Karpas-422 (cell line): ENCODE measurements around the gene CS. TPM values are rescaled to one million over a fixed set of nuclear protein-coding genes. Genes with fewer than 3 reads are reported as not detected.
A peak's percentile ranks its signal among the peaks of the same experiment; 100 is the strongest.
"Not testable (repeated sequence)": the region's sequence is repeated elsewhere in the genome, so short reads cannot be mapped to it uniquely, and the experiment has no call there.

Experiments used
- DNase-seq: peaks from one replicate; pipeline ENCODE4 v3.0.0-alpha.2; 2015
- H2AFZ ChIP-seq: fragments of 200-600 bp; sonication (generic); 2 replicates; pipeline ENCODE4 v1.6.1; 2014; ENCODE audit warnings: antibody characterized with exemption, low read length, mixed read lengths
- H3K27ac ChIP-seq: fragments of 200-600 bp; sonication (generic); 2 replicates; pipeline ENCODE4 v1.5.1; 2014; ENCODE audit warnings: mild to moderate bottlenecking, low read length, moderate library complexity
- H3K27me3 ChIP-seq: fragments of 200-600 bp; sonication (generic); 2 replicates; pipeline ENCODE4 v1.6.1; 2014; ENCODE audit warnings: low read length, mixed read lengths
- H3K36me3 ChIP-seq: fragments of 200-600 bp; sonication (generic); 2 replicates; pipeline ENCODE4 v1.6.1; 2014; ENCODE audit warnings: low read length, mixed read lengths; ENCODE audit not compliant: insufficient read depth
- H3K4me1 ChIP-seq: fragments of 200-600 bp; sonication (generic); 2 replicates; pipeline ENCODE4 v1.6.1; 2014; ENCODE audit warnings: mild to moderate bottlenecking, low read length, mixed read lengths
- H3K4me2 ChIP-seq: fragments of 200-600 bp; sonication (generic); 2 replicates; pipeline ENCODE4 v1.6.1; 2014; ENCODE audit warnings: low read length, low read depth, mild to moderate bottlenecking; ENCODE audit not compliant: poor library complexity, severe bottlenecking
- H3K4me3 ChIP-seq: fragments of 200-600 bp; sonication (generic); 2 replicates; pipeline ENCODE4 v1.5.1; 2014; ENCODE audit warnings: mild to moderate bottlenecking, antibody characterized with exemption, low read length, mixed read lengths
- H3K79me2 ChIP-seq: fragments of 200-600 bp; sonication (generic); 2 replicates; pipeline ENCODE4 v1.6.1; 2014; ENCODE audit warnings: mild to moderate bottlenecking, low read length, mixed read lengths
- H3K9ac ChIP-seq: fragments of 200-600 bp; sonication (generic); 2 replicates; pipeline ENCODE4 v1.6.0; 2014; ENCODE audit warnings: low read length
- H3K9me2 ChIP-seq: fragments of 200-600 bp; sonication (generic), shearing (Covaris generic); replicated peaks from 2 replicates; pipeline ENCODE4 v1.6.0; 2014; ENCODE audit warnings: mild to moderate bottlenecking, low read length, moderate library complexity; ENCODE audit not compliant: insufficient read depth
- H3K9me3 ChIP-seq: fragments of 300-700, 200-600 bp; sonication (generic); 2 replicates; pipeline ENCODE4 v1.6.1; 2014; ENCODE audit warnings: low read length, mixed read lengths
- H4K20me1 ChIP-seq: fragments of 200-600 bp; sonication (generic); 2 replicates; pipeline ENCODE4 v1.6.1; 2014; ENCODE audit warnings: mild to moderate bottlenecking, antibody characterized with exemption, low read length, low read depth; ENCODE audit not compliant: insufficient read depth
- total RNA-seq: library from RNA; depleted of rRNA; stranded (reverse); fragments of >200 nt; shearing (Covaris generic); gene quantifications from 2 replicates; pipeline ENCODE4 v1.2.3, GENCODE V29; 2014; ENCODE audit warnings: low replicate concordance

The CS gene
- total RNA-seq, 1 experiment from 2014 or later: 158 TPM

- Histone ChIP-seq H3K79me2 (peaks cover 22% of the 10 kb centered on the region), H3K9me3 (no peaks in the 10 kb centered on the region), H4K20me1 (no peaks in the 10 kb centered on the region), H3K9ac (no peak overlapping the region), H3K4me3 (no peak overlapping the region), H3K9me2 (no peaks in the 10 kb centered on the region), H3K4me2 (no peak overlapping the region), H3K4me1 (peaks cover 17% of the 10 kb centered on the region), H3K27me3 (no peaks in the 10 kb centered on the region), H2AFZ (no peak overlapping the region), H3K36me3 (no peaks in the 10 kb centered on the region; the same call in 1 of the 2 replicates), H3K27ac (no peak overlapping the region)
- DNase-seq: no peak
Observed at GRCh38 chr12:56330936-56331490, 30.9 kb upstream of the CS start.

- no peak overlapping the region for H3K4me3 ChIP-seq
- H3K79me2 ChIP-seq: 0 out of 2 replicates have a peak, but pooled peaks cover 3% of the 10 kb centered on the region
- H4K20me1 ChIP-seq: no peaks in the 10 kb centered on the region
- H3K9me2 ChIP-seq: no peaks in the 10 kb centered on the region
- no peaks in the 10 kb centered on the region for H3K9me3 ChIP-seq
- H3K4me1 ChIP-seq: no peaks in the 10 kb centered on the region
- peaks cover 18% of the 10 kb centered on the region for H3K36me3 ChIP-seq
- H2AFZ ChIP-seq: no peak overlapping the region
- no peak overlapping the region for H3K4me2 ChIP-seq
- H3K27ac ChIP-seq: no peak overlapping the region
- no peak for DNase-seq
- no peaks in the 10 kb centered on the region for H3K27me3 ChIP-seq
- no peak overlapping the region for H3K9ac ChIP-seq
Observed at GRCh38 chr12:56326533-56326932, 26.4 kb upstream of the CS start.

- H3K9ac ChIP-seq: no peak overlapping the region
- no peak overlapping the region for H3K4me3 ChIP-seq
- DNase-seq: no peak
- H3K4me1 ChIP-seq: no peaks in the 10 kb centered on the region
- no peak overlapping the region for H3K4me2 ChIP-seq
- H3K27me3 ChIP-seq: no peaks in the 10 kb centered on the region
- no peaks in the 10 kb centered on the region for H3K9me3 ChIP-seq
- H3K9me2 ChIP-seq: no peaks in the 10 kb centered on the region
- H4K20me1 ChIP-seq: no peaks in the 10 kb centered on the region
- H3K27ac ChIP-seq: no peak overlapping the region
- H2AFZ ChIP-seq: no peak overlapping the region
- H3K79me2 ChIP-seq: 0 out of 2 replicates have a peak, but pooled peaks cover 2% of the 10 kb centered on the region
- H3K36me3 ChIP-seq: peaks cover 18% of the 10 kb centered on the region
Observed at GRCh38 chr12:56326126-56326525, 26.0 kb upstream of the CS start.

- no peaks in the 10 kb centered on the region for H3K9me3 ChIP-seq
- H2AFZ ChIP-seq: no peak overlapping the region
- no peak overlapping the region for H3K4me3 ChIP-seq
- no peak overlapping the region for H3K4me2 ChIP-seq
- no peak overlapping the region for H3K27ac ChIP-seq
- no peak overlapping the region for H3K9ac ChIP-seq
- no peaks in the 10 kb centered on the region for H3K79me2 ChIP-seq
- H3K9me2 ChIP-seq: no peaks in the 10 kb centered on the region
- no peaks in the 10 kb centered on the region for H3K4me1 ChIP-seq
- no peaks in the 10 kb centered on the region for H4K20me1 ChIP-seq
- no peaks in the 10 kb centered on the region for H3K27me3 ChIP-seq
- no peak for DNase-seq
- peaks cover 24% of the 10 kb centered on the region for H3K36me3 ChIP-seq
Observed at GRCh38 chr12:56324206-56324605, 24.1 kb upstream of the CS start.

GRCh38 chr12:56321610-56322009 is 21.5 kb upstream of the CS start:
- DNase-seq, H3K9me3 ChIP-seq, H3K27me3 ChIP-seq, H2AFZ ChIP-seq, H3K79me2 ChIP-seq, H3K4me2 ChIP-seq, H3K4me3 ChIP-seq, H3K27ac ChIP-seq, H3K9ac ChIP-seq, H3K9me2 ChIP-seq, H3K4me1 ChIP-seq, H4K20me1 ChIP-seq: not testable (repeated sequence)
- peaks cover 24% of the 10 kb centered on the region for H3K36me3 ChIP-seq

- no peak overlapping the region for H3K27ac ChIP-seq
- no peak overlapping the region for H3K4me3 ChIP-seq
- H3K4me2 ChIP-seq: no peak overlapping the region
- no peaks in the 10 kb centered on the region for H3K9me2 ChIP-seq
- H4K20me1 ChIP-seq: no peaks in the 10 kb centered on the region
- H3K9ac ChIP-seq: no peak overlapping the region
- no peaks in the 10 kb centered on the region for H3K27me3 ChIP-seq
- no peaks in the 10 kb centered on the region for H3K79me2 ChIP-seq
- peaks cover 11% of the 10 kb centered on the region for H3K4me1 ChIP-seq
- DNase-seq: no peak
- no peaks in the 10 kb centered on the region for H3K9me3 ChIP-seq
- no peak overlapping the region for H2AFZ ChIP-seq
- peaks cover 24% of the 10 kb centered on the region for H3K36me3 ChIP-seq
Observed at GRCh38 chr12:56321027-56321426, 20.9 kb upstream of the CS start.

GRCh38 chr12:56317675-56318074 is 17.5 kb upstream of the CS start:
- no peaks in the 10 kb centered on the region for H4K20me1 ChIP-seq
- H3K79me2 ChIP-seq: peaks cover 18% of the 10 kb centered on the region
- H3K27me3 ChIP-seq: no peaks in the 10 kb centered on the region
- peaks cover 20% of the 10 kb centered on the region; the same call in 1 of the 2 replicates for H3K36me3 ChIP-seq
- H3K27ac ChIP-seq: no peak overlapping the region
- H3K9me3 ChIP-seq: no peaks in the 10 kb centered on the region
- peaks cover 21% of the 10 kb centered on the region for H3K4me1 ChIP-seq
- H3K4me3 ChIP-seq: no peak overlapping the region
- no peak for DNase-seq
- no peak overlapping the region for H2AFZ ChIP-seq
- H3K4me2 ChIP-seq: no peak overlapping the region
- H3K9me2 ChIP-seq: no peaks in the 10 kb centered on the region
- no peak overlapping the region for H3K9ac ChIP-seq

GRCh38 chr12:56315622-56316473 is 15.7 kb upstream of the CS start, which contains the start of gene CNPY2:
CNPY2 (minus strand) TSS chr12:56315988; CDS start chr12:56315217, 771 bp downstream.
- Histone ChIP-seq H2AFZ (peak within 1 kb of the TSS; percentile 89; the same call in 1 of the 2 replicates), H3K4me3 (peak within 1 kb of the TSS; percentile 99), H3K36me3 (peaks cover 15% of the 10 kb centered on the region; the same call in 1 of the 2 replicates), H3K4me1 (peaks cover 21% of the 10 kb centered on the region), H3K9me3 (no peaks in the 10 kb centered on the region), H3K9ac (peak within 1 kb of the TSS; percentile 100), H3K9me2 (no peaks in the 10 kb centered on the region), H3K27ac (peak within 1 kb of the TSS; percentile 69), H4K20me1 (no peaks in the 10 kb centered on the region), H3K79me2 (peaks cover 18% of the 10 kb centered on the region), H3K27me3 (no peaks in the 10 kb centered on the region), H3K4me2 (peak within 1 kb of the TSS; percentile 98)
- peak; percentile 99 for DNase-seq
